Measurements from ENCODE around the gene SP3.

The SP3 gene

GRCh38 chr2:174011173-174011572, 46.0 kb upstream of the SP3 start:
- Histone ChIP-seq H3K27ac (ENCODE audit: low read depth, low read length) (no peak overlapping the region), H3K4me3 (ENCODE audit: low read length) (no peak overlapping the region), H3K27me3 (ENCODE audit: control insufficient read depth, low read length) (no peaks in the 10 kb centered on the region), H3K4me1 (ENCODE audit: control insufficient read depth, low read length) (no peaks in the 10 kb centered on the region), H4K20me1 (ENCODE audit: control insufficient read depth, insufficient read depth, low read depth, low read length) (no peaks in the 10 kb centered on the region), H3K79me2 (ENCODE audit: control insufficient read depth, low read length) (no peaks in the 10 kb centered on the region), H3K9me2 (replicated peaks; ENCODE audit: control insufficient read depth, low read length) (no peaks in the 10 kb centered on the region), H3K4me2 (ENCODE audit: low read length) (no peak overlapping the region), H3F3A (ENCODE audit: control insufficient read depth, insufficient read depth) (no peaks in the 10 kb centered on the region), H3K9me3 (ENCODE audit: control insufficient read depth, insufficient read depth, low read length) (no peaks in the 10 kb centered on the region), H3K36me3 (ENCODE audit: control insufficient read depth, low read length) (no peaks in the 10 kb centered on the region)
- TF ChIP-seq EZH2phosphoT487 (IDR thresholded peaks at IDR 0.05; ENCODE audit: borderline replicate concordance, low read length) (no peak), CTCF (IDR thresholded peaks at IDR 0.05; ENCODE audit: low read depth, low read length, poor library complexity, severe bottlenecking) (no peak)

GRCh38 chr2:174009488-174010223, 44.5 kb upstream of the SP3 start:
- no peak overlapping the region for H3K27ac ChIP-seq (ENCODE audit: low read depth, low read length)
- no peaks in the 10 kb centered on the region for H3K27me3 ChIP-seq (ENCODE audit: control insufficient read depth, low read length)
- no peaks in the 10 kb centered on the region for H3K4me1 ChIP-seq (ENCODE audit: control insufficient read depth, low read length)
- no peaks in the 10 kb centered on the region for H3K36me3 ChIP-seq (ENCODE audit: control insufficient read depth, low read length)
- H3K9me2 ChIP-seq (replicated peaks; ENCODE audit: control insufficient read depth, low read length), result no peaks in the 10 kb centered on the region
- H3K9me3 ChIP-seq (ENCODE audit: control insufficient read depth, insufficient read depth, low read length), result no peaks in the 10 kb centered on the region
- H3F3A ChIP-seq (ENCODE audit: control insufficient read depth, insufficient read depth), result no peaks in the 10 kb centered on the region
- TF ChIP-seq EZH2phosphoT487 (IDR thresholded peaks at IDR 0.05; ENCODE audit: borderline replicate concordance, low read length), result no peak
- no peak for TF ChIP-seq CTCF (IDR thresholded peaks at IDR 0.05; ENCODE audit: low read depth, low read length, poor library complexity, severe bottlenecking)
- H4K20me1 ChIP-seq (ENCODE audit: control insufficient read depth, insufficient read depth, low read depth, low read length), result no peaks in the 10 kb centered on the region
- no peak overlapping the region for H3K4me2 ChIP-seq (ENCODE audit: low read length)
- H3K79me2 ChIP-seq (ENCODE audit: control insufficient read depth, low read length), result no peaks in the 10 kb centered on the region
- H3K4me3 ChIP-seq (ENCODE audit: low read length), result no peak overlapping the region

GRCh38 chr2:174008720-174009119, 43.5 kb upstream of the SP3 start:
- Histone ChIP-seq H3K4me3 (ENCODE audit: low read length) (no peak overlapping the region), H3K79me2 (ENCODE audit: control insufficient read depth, low read length) (no peaks in the 10 kb centered on the region), H4K20me1 (ENCODE audit: control insufficient read depth, insufficient read depth, low read depth, low read length) (no peaks in the 10 kb centered on the region), H3K36me3 (ENCODE audit: control insufficient read depth, low read length) (no peaks in the 10 kb centered on the region), H3K27ac (ENCODE audit: low read depth, low read length) (no peak overlapping the region), H3K9me3 (ENCODE audit: control insufficient read depth, insufficient read depth, low read length) (no peaks in the 10 kb centered on the region), H3F3A (ENCODE audit: control insufficient read depth, insufficient read depth) (no peaks in the 10 kb centered on the region), H3K4me2 (ENCODE audit: low read length) (no peak overlapping the region), H3K27me3 (ENCODE audit: control insufficient read depth, low read length) (no peaks in the 10 kb centered on the region), H3K4me1 (ENCODE audit: control insufficient read depth, low read length) (no peaks in the 10 kb centered on the region), H3K9me2 (replicated peaks; ENCODE audit: control insufficient read depth, low read length) (no peaks in the 10 kb centered on the region)
- no peak for TF ChIP-seq CTCF (IDR thresholded peaks at IDR 0.05; ENCODE audit: low read depth, low read length, poor library complexity, severe bottlenecking)
- no peak for TF ChIP-seq EZH2phosphoT487 (IDR thresholded peaks at IDR 0.05; ENCODE audit: borderline replicate concordance, low read length)
